ENCODE data around the gene CFD.

Gene CFD

GRCh38 chr19:821825-822503 lies 37.5 kb upstream of the CFD start, which contains the start of gene PLPPR3:
PLPPR3 (minus strand) TSS chr19:821955; CDS start chr19:821559, 396 bp downstream.
- TF ChIP-seq, protein P1, sequence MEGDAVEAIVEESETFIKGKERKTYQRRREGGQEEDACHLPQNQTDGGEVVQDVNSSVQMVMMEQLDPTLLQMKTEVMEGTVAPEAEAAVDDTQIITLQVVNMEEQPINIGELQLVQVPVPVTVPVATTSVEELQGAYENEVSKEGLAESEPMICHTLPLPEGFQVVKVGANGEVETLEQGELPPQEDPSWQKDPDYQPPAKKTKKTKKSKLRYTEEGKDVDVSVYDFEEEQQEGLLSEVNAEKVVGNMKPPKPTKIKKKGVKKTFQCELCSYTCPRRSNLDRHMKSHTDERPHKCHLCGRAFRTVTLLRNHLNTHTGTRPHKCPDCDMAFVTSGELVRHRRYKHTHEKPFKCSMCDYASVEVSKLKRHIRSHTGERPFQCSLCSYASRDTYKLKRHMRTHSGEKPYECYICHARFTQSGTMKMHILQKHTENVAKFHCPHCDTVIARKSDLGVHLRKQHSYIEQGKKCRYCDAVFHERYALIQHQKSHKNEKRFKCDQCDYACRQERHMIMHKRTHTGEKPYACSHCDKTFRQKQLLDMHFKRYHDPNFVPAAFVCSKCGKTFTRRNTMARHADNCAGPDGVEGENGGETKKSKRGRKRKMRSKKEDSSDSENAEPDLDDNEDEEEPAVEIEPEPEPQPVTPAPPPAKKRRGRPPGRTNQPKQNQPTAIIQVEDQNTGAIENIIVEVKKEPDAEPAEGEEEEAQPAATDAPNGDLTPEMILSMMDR (conservative IDR thresholded peaks at IDR 0.05) = no peak
- H3K27ac ChIP-seq = no peak within 1 kb of the TSS; the same call in 1 of the 2 replicates

DNA sequence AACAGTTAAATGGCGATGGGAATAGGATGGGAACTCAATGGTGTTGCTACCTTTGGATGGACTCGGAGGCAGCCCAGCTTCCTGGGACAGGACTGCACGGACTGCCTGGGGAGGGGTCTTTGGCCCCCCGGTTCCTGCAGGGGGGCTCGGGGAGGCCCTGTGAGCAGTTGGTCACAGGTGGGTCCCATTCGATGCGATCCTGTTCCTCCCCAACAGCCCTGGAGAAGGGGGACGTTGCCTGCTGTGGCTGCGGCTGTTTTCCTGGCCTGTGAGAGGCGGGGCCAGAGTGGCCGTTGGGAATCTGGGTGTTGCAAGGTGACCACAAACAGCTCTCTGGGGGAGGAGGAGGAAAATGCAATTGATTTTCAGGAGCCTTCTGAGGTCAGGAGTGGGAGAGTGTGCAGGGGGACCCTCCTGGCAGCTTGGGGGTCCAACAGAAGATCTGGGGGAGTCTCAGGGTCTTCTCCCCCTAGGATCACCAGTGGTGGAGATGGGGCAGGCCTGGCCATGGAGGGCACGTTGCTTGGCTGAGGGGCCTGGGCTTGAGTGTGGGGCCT lies 35.8 kb upstream of the CFD start:
- H3K27ac ChIP-seq = no peak overlapping the region
- TF ChIP-seq, protein P1 (conservative IDR thresholded peaks at IDR 0.05) = no peak

DNA sequence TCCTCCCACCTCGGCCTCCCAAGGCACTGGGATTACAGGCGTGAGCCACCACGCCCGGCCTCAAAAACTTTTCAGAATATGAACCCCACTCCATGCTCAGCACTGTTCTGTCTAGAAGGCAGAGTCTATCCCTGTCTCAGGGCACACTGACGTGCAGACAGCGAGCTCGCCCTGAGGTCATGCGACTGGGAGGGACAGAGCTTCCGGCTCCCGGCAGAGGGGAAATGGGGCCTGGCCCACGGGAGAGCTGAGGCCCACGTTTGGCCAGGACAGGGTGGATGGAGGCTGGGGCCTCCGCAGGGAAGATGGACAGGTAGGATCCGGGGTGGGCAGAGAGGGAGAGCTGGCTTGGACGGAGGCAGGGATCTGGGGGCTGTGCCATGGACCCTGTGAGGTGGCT lies 34.6 kb upstream of the CFD start:
- H3K27ac ChIP-seq = no peak overlapping the region
- TF ChIP-seq, protein P1 (conservative IDR thresholded peaks at IDR 0.05) = no peak

- no peak overlapping the region for H3K27ac ChIP-seq
- TF ChIP-seq, protein P1 (conservative IDR thresholded peaks at IDR 0.05) = no peak
These were observed 33.4 kb upstream of the CFD start for GRCh38 chr19:825897-826644.

GRCh38 chr19:827314-827709 lies 32.2 kb upstream of the CFD start:
- TF ChIP-seq, protein P1 (conservative IDR thresholded peaks at IDR 0.05) = no peak
- no peak overlapping the region for H3K27ac ChIP-seq

DNA sequence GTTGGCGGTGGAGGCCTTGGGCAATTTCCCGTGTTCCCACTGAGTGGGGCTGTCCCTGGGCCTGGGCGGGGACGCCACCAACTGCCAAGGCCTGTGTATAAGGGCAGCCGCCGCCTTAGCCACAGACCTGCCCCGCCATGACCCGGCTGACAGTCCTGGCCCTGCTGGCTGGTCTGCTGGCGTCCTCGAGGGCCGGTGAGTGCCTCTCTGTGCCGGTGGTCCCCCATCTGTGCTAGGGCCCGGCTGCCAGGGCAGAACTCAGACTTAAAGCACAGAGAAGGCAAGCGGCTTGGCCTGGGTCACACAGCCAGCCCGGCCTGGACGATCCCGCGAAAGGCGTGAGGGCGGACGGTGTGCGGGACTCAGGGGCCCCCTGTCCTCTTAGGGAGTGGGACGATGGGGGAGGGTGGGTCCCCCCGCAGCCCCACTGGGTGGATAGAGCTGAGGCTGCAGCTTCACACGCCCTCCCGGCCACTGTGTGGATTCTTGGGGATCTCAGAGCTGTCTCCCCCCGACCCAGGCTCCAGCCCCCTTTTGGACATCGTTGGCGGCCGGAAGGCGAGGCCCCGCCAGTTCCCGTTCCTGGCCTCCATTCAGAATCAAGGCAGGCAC lies 31.6 kb upstream of the CFD start, which contains the start of gene AZU1:
TSS of gene AZU1 (plus strand) at position 128 of the 612 bp plus-strand sequence. CDS start at position 138, 10 bp downstream.
- H3K27ac ChIP-seq = no peak within 1 kb of the TSS
- TF ChIP-seq, protein P1 (conservative IDR thresholded peaks at IDR 0.05) = no peak
